B cell (primary cell): ENCODE data around the gene ATP5F1A.

Experiments used
- CTCF ChIP-seq: fragments of 200-600 bp; IDR thresholded peaks from one replicate; pipeline ENCODE4 v1.8.0; 2022; ENCODE audit warnings: antibody characterized with exemption, mild to moderate bottlenecking
- EZH2 ChIP-seq: IDR thresholded peaks from 2 replicates; pipeline ENCODE4 v1.6.1; 2012; ENCODE audit warnings: borderline replicate concordance, low read depth, mild to moderate bottlenecking, moderate library complexity, low read length; ENCODE audit not compliant: insufficient read depth, poor library complexity, severe bottlenecking

GRCh38 chr18:46109386-46109785 lies 11.3 kb upstream of the ATP5F1A start:
- no peak for TF ChIP-seq EZH2
- TF ChIP-seq CTCF = no peak
